NK-92 treated with Interleukin-12 subunit alpha and Interleukin-12 subunit beta, amount 100 ng/mL, for 24 hours (cell line): ENCODE results near the gene SOCS1.
"Not testable (repeated sequence)": the region's sequence is repeated elsewhere in the genome, so short reads cannot be mapped to it uniquely, and the experiment has no call there.

Source experiments
- DNase-seq: peaks from one replicate; lab custom pipeline; 2025; lab: John Stamatoyannopoulos, UW

The SOCS1 gene, protein sequence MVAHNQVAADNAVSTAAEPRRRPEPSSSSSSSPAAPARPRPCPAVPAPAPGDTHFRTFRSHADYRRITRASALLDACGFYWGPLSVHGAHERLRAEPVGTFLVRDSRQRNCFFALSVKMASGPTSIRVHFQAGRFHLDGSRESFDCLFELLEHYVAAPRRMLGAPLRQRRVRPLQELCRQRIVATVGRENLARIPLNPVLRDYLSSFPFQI

GRCh38 chr16:11255737-11256660 lies at the start of gene SOCS1:
TSS of gene SOCS1 (minus strand) at chr16:11256204. CDS start at chr16:11255478, 726 bp downstream.
- peak; percentile 73 for DNase-seq

DNA sequence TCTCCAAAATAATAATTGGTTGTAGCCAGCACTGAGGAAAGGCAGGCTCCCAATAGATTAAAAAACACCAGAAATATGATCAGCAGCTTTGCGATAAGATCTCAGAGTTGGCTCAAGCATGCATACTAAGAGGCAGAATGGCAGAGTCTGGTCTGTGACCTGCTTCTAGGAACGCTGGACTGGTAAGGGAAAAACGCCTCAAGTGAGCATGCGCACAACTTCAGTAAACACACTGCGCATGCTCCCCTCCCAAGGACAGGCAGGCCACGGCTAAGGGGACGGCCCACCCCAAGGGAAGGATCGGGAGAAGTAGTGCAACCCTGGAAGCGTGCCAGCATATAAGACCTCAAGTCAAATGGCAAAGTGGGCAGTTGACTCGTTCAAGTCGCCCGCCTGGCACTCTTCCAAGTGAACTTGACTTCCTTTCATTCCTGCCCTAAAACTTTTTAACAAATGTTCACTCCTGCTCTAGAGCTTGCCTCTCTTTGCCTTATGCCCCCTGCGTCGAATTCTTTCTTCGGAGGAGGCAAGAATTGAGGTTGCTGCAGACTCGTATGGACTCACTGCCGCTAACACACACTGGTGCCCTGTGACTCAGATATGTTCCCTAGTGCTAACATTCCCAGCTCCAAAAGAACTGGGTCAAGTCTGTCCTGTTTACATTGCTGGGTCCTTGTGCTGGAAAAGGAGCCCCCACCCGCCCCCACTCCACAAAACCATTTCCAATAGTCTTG lies 47.6 kb upstream of the SOCS1 start:
- DNase-seq: no peak

DNA sequence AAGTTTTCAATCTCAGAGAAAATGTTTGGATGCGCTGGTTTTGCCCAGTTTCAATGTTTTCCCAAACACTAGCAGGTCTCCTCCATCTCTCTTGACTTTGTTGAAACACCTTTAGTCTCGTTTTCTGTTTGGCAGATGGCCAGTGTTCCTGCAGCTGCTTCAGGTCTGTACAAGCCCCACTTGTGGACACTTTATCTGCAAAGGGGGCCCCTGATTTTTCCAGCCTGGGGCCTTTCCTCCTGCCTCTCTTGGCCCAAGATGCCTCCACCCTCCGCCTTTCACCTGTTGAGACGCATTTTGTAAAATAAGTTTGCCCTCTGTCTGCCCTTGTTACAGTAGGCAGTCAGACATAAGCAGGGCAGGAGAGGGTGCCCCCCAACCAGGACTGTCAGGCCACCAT lies 47.0 kb upstream of the SOCS1 start:
- no peak for DNase-seq

DNA sequence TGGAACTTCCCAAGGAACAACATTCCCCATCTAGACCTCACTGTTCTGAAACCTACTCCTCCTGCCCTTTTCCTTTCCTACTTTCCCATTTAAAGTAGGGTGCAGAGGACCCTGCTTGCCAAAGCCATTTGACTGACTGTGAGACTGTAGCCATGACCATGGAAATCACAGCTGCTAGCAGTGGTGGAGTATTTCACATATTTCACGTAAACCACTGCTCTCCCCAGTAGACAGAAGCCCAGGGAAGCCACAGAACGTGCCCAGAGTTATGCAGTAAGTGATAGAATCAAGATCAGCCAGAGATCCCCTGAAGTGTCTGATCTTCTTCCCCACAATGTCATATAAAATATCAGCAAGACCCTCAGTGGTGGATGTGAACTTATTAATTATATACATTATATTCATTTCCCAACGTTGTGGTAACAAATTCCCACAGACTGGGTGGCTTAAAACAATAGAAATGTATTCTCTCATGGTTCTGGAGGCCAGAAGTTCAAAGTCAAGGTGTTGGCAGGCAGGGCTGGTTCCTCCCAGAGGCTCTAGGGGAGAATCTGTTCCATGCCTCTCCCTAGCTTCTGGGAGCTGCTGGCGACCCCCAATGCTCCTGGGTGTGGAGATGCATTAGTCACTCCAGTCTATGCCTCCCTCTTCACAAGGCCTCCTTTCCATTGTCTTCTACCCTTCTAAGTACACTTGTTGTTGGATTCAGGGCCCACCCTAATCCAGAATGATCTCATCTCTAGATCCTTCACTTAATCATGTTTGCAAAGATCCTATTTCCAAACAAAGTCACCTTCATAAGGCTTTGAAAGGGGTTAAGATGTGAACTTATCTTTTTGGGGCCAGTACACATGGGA lies 45.9 kb upstream of the SOCS1 start:
- no peak for DNase-seq

DNA sequence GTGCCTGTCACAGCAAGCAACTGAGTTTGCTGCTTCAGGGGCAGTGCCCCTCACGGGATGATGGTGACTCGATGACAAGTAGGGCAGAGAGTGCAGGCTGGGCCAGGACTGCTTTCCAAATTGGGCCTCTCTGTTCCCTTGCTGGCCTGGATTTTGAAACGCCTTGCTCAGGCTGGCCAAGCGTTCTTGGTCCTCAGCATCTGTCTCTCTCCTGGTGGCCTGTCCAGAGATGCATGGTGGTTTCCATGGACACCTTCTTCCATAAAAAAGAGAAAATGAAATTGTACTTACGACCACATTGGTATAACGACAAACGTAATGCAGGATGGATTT lies 44.5 kb upstream of the SOCS1 start:
- DNase-seq: no peak

- no peak for DNase-seq
Measured at GRCh38 chr16:11299865-11300559, 44.0 kb upstream of the SOCS1 start.

DNA sequence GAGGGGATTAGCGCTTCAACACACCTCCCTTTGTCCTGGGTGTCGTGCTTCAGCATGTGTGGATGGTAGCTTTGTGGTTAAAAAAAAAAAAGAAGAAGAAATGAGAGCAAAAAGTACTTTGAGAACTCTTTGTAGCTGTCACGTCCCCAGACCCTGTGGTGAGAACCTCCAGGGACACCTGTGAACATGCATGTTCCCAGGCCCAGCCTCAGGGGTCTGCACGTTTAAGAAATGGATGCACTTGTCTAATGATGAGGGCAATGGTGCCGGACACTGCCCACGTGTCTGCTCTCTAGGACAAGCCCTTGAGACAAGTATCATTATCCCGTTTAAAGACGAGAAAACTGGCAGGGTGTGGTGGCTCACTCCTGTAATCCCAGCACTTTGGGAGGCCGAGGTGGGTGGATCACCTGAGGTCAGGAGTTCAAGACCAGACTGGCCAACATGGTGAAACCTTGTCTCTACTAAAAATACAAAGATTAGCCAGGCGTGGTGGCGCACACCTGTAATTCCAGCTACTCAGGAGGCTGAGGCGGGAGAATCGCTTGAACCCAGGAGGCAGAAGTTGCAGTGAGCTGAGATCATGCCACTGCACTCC lies 43.0 kb upstream of the SOCS1 start:
- not testable (repeated sequence) for DNase-seq

- DNase-seq: no peak
Measured at GRCh38 chr16:11298143-11298900, 42.3 kb upstream of the SOCS1 start.

DNA sequence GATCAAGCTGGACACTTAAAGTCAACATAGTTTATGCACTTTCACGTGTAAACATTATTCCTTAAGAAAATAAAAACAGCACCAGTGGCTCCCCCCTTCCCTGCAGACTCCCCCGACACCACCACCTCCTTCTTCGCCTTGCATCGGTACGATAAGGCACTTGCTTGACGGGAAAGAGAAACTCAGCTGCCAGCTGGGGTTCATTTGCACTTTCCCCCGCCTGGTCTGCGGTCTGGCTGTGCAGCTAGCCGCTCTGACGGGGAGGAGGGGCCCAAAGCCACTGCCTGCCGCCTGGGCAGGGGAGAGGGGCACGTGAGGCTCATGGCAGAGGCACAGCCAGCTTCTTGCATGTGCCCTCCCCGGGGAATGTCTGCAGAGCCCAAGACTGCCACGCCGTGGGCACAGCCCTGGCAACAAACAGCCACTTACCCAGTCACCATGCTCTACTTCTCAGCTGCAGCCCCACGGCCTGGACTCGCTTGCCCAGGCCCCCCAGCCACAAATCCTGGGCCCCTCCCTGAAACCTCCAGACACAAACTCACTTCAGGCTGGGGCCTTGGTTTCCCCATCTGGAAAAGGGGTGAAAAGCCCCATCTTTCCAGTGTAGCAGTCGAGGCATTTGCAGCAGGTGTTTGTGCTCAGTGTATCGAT lies 41.6 kb upstream of the SOCS1 start:
- DNase-seq: peak; percentile 26

GRCh38 chr16:11296706-11297491 lies 40.9 kb upstream of the SOCS1 start:
- DNase-seq: no peak

DNA sequence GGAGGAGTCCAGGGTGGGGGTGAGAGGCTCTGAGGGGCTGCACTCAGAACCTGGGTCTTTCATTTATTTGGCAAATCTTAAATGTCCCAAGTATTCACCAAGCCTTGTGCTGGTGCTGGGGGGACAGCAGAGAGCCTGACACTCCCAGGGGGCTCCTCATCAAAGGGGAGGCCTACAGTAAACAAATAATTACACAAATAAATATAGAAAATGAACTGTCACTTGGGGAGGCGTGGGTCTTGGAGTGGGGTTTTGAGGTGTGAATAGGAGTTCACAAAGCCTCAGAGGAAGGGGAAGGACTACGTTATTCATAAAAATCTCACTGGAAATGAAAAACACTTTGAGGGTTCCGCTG lies 40.3 kb upstream of the SOCS1 start:
- no peak for DNase-seq

DNA sequence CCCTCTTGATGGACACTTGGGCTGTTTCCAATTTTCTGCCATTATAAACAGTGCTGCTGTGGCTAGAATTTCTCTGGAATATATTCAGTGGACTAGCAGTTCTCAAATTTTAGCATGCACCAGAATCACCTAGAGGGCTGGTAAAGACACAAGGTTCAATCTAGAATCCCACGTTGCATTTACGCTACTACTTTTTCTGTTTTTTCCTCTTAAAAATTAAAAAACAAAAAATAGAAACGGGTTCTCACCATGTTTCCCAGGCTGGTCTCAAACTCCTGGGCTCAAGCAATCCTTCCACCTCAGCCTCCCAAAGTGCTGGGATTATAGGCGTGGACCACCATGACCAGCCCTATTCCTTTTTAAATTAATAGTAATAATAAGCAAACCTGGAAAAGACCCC lies 39.7 kb upstream of the SOCS1 start:
- DNase-seq: no peak

- DNase-seq: no peak
Measured at GRCh38 chr16:11292076-11292748, 36.2 kb upstream of the SOCS1 start.

DNA sequence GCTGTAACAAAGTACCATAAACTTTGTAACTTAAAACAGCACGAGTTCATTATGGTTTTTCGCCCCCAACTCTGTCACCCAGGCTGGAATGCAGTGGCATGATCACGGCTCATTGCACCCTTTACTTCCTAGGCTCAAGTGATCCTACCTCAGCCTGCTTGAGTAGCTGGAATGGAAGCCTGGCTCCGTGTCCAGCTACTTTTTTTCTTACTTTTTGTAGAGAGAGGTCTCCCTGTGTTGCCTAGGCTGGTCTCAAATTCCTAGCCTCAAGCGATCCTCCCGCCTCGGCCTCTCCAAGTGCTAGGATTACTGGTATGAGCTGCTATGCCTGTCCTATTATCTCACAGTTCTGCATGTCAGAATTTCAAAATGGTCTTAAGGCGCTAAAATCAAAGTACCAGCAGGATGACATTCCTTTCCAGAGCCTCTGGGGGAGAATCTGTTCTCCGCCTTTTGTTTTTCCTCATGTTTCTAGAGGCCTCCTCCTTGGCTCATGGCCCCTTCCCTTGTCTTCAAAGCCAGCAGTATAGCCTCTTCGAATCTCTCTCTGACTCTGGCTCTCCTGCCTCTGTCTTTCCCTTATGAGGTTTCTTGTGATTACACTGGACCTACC lies 35.2 kb upstream of the SOCS1 start:
- DNase-seq: no peak

DNA sequence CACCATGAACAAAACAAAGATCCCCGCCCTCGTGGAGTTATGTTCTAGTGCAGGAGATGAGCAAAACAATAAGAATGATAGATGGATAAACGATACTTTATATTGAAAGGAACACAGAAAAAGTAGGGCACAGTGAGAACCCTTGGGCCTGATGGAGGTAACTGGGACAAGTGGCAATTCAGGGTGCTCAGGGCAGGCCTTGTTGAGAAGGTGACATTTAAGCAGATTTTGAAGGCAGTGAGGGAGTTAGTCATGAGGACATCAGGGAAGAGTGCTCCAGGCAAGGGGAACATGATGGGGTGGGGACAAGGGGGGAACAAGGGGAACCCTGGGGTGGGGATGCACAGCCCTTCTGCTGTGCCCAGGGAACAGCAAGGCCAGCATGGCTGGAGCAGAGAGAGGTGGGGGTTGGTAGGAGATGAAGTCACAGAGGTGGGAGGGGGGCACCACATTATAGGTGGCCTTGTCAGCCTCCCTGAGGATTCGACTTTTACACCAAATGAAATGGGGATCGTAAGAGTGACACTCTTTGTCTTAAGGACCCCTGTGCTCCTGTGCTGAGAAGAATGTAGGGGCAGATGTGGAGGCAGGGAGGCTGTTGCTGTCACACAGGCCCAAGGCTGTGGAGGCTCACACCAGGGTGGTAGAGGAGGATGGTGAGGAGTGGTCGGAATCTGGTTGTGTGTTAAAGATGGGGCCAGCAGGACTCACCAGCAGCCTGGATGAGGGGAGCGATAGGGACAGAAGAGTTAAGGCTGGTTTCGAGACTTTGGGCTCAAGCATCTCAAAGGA lies 34.3 kb upstream of the SOCS1 start:
- no peak for DNase-seq

DNA sequence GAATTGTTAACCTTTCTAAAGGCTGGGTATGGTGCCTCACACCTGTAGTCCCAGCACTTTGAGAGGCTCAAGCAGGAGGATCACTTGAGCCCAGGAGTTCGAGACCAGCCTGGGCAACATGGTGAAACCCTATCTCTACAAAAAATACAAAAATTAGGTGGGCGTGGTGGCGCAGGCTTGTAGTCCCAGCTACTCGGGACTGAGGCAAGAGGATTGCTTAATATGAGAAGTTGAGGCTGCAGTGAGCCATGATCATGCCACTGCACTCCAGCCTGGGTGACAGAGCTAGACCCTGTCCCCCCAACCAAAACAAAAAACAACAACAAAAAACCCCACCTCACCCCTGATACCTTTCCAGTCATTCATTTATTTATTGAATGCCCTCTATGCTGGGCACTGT lies 33.7 kb upstream of the SOCS1 start:
- not testable (repeated sequence) for DNase-seq

- no peak for DNase-seq
Measured at GRCh38 chr16:11289202-11289601, 33.2 kb upstream of the SOCS1 start.
